Left lung (tissue), 10 donors: ENCODE data around the gene BBX. TPM values are rescaled to one million over a fixed set of nuclear protein-coding genes. Genes with fewer than 3 reads are reported as not detected.

ENCODE experiments used
- ATAC-seq: fragments of 200-7000 bp; cut with Tn5 transposase; one replicate; pipeline ENCODE4 v1.9.1; 2020; ENCODE audit warnings: moderate library complexity
- DNase-seq, 4 donors: peaks; one replicate each; pipeline ENCODE4 v3.0.0-alpha.2; 2013 to 2020
- H3K27ac ChIP-seq, 2 donors: fragments of 200-600 bp; sonication (generic) in 1 of 2; one replicate each; pipeline versions ENCODE4 v1.5.0 to v1.8.0; 2020 to 2021
- H3K27me3 ChIP-seq, 2 donors: fragments of 200-600 bp; sonication (generic) in 1 of 2; one replicate each; pipeline versions ENCODE4 v1.5.0 to v1.8.0; 2020 to 2021
- H3K36me3 ChIP-seq, 2 donors: fragments of 200-600 bp; sonication (generic) in 1 of 2; one replicate each; pipeline versions ENCODE4 v1.5.0 to v1.8.0; 2020 to 2021
- H3K4me1 ChIP-seq, 2 donors: fragments of 200-600 bp; one replicate each; pipeline ENCODE4 v1.8.0; 2021
- H3K4me3 ChIP-seq, 2 donors: fragments of 200-600 bp; sonication (generic) in 1 of 2; one replicate each; pipeline versions ENCODE4 v1.5.0 to v1.8.0; 2020 to 2021; ENCODE audit warnings: mild to moderate bottlenecking in 1 of 2
- H3K9me3 ChIP-seq, 2 donors: fragments of 200-600 bp; sonication (generic) in 1 of 2; one replicate each; pipeline versions ENCODE4 v1.5.0 to v1.8.0; 2020 to 2021
- CTCF ChIP-seq, 2 donors: fragments of 200-600 bp; sonication (generic) in 1 of 2; IDR thresholded peaks; one replicate each; pipeline versions ENCODE4 v1.5.0 to v1.8.0; 2021; ENCODE audit warnings: antibody characterized with exemption in 2 of 2
- intact Hi-C, 2 donors: fragments of 100-400 bp; cut with DNase I; formaldehyde crosslinking; loops; one replicate each; pipeline versions ENCODE4 v1.11.2 to v1.14.2; 2022
- polyA plus RNA-seq, 6 donors: library from polyadenylated mRNA; unstranded; fragments of 120-200 nt; gene quantifications; one replicate each; pipeline ENCODE4 v1.2.1, GENCODE V29; 2013; ENCODE audit not compliant: insufficient read length in 6 of 6
- total RNA-seq, 2 donors: library from RNA; stranded (reverse); fragmentation: NEBNext Ultra II Directional; extraction: Animal tissue kit (Norgen Biotek cat#: 25700); gene quantifications; one replicate each; pipeline ENCODE4 v1.2.1, GENCODE V29; 2021
- donor health status: DM: no; HTN: yes; CAD: no.
- donor health status: DM: no; HTN: no; CAD: no.

The BBX gene
- total and polyA plus RNA-seq, 8 donors, result 43.0 to 67.1 (median 53.3) TPM

GRCh38 chr3:107493134-107493533 is 29.6 kb upstream of the BBX start:
- no peak for TF ChIP-seq CTCF (IDR thresholded peaks at IDR 0.05)
- no peak for ATAC-seq
- Histone ChIP-seq H3K4me1 (no peaks in the 10 kb centered on the region), H3K4me3 (no peak overlapping the region), H3K27ac (no peak overlapping the region), H3K27me3 (no peaks in the 10 kb centered on the region), H3K36me3 (no peaks in the 10 kb centered on the region), H3K9me3 (no peaks in the 10 kb centered on the region)
- no peak for DNase-seq
- intact Hi-C loops, result no loop called here

DNA sequence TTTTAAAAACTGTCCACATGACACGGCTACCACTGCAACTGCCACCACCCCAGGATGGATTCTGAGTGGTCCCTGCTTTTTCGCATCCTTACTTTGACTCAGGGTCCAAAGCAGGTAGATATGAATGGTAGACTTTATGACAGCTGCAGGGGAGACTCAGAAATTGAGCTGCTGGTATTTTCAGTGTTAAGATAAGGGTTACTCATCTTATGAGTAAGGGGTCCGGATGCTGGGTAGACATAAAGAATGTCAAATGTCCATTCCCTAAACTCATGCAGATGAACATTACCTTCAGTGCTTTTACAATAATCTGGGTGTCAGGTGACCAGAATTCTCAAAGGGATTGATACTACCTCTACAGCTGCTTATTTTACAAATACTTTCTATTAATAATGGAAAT is 25.9 kb upstream of the BBX start:
- Histone ChIP-seq H3K9me3 (no peaks in the 10 kb centered on the region), H3K27ac (no peak overlapping the region), H3K36me3 (no peaks in the 10 kb centered on the region), H3K4me1 (no peaks in the 10 kb centered on the region), H3K27me3 (no peaks in the 10 kb centered on the region), H3K4me3 (no peak overlapping the region)
- DNase-seq, result no peak
- ATAC-seq, result no peak
- intact Hi-C loops, result no loop called here
- TF ChIP-seq CTCF (IDR thresholded peaks at IDR 0.05), result no peak

GRCh38 chr3:107498646-107499045 is 24.1 kb upstream of the BBX start:
- no peaks in the 10 kb centered on the region for H3K27me3 ChIP-seq
- no peaks in the 10 kb centered on the region for H3K4me1 ChIP-seq
- TF ChIP-seq CTCF (IDR thresholded peaks at IDR 0.05), result no peak
- intact Hi-C loops, result no loop called here
- H3K27ac ChIP-seq, result no peak overlapping the region
- DNase-seq (no peak), ATAC-seq (no peak)
- H3K36me3 ChIP-seq, result no peaks in the 10 kb centered on the region
- H3K4me3 ChIP-seq, result no peak overlapping the region
- no peaks in the 10 kb centered on the region for H3K9me3 ChIP-seq

DNA sequence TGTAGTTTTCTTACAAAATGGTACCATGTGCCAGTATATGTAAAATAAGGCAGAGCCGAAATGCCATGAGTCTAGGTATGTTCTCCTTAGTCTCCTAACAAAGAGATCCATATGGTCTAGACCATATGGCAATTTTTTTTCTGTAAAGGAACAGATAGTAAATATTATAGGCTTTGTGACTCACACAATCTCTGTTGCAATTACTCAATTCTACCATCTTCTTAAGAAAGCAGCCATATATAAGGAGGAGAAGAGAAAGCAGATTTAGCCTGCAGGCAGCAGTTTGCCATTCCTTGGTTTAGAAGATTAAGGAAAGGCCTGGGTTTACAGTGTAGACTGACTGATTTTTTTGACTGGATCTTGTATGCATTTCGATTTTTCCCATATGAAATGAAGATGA is 16.3 kb upstream of the BBX start:
- DNase-seq, result no peak
- Histone ChIP-seq H3K27me3 (no peaks in the 10 kb centered on the region), H3K27ac (no peak overlapping the region), H3K4me3 (no peak overlapping the region), H3K4me1 (no peaks in the 10 kb centered on the region), H3K36me3 (no peaks in the 10 kb centered on the region), H3K9me3 (no peaks in the 10 kb centered on the region)
- ATAC-seq, result no peak
- no peak for TF ChIP-seq CTCF (IDR thresholded peaks at IDR 0.05)
- intact Hi-C loops, result no loop called here

DNA sequence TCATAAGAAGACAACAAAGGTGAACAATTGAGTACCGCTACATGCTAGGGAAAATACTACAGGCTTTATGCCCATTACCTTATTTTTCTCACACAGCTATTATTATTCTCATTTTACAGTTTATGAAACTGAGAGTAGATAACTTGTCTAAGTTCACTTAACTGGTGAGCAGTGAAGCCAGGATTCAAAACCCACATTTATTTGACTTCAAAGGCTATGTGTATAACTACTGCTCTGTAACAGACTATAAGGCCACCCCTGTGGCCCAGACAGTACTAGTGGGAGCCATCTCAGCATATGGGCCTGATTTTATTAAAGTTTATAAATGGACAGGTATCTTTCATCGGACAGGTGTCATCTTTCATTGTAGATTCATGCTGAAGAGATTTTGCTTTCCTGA is 14.4 kb upstream of the BBX start:
- H3K4me3 ChIP-seq, result no peak overlapping the region
- intact Hi-C loops, result no loop called here
- no peaks in the 10 kb centered on the region for H3K36me3 ChIP-seq
- no peak overlapping the region for H3K27ac ChIP-seq
- no peaks in the 10 kb centered on the region for H3K27me3 ChIP-seq
- no peak for DNase-seq
- no peaks in the 10 kb centered on the region for H3K4me1 ChIP-seq
- H3K9me3 ChIP-seq, result no peaks in the 10 kb centered on the region
- ATAC-seq, result no peak
- TF ChIP-seq CTCF (IDR thresholded peaks at IDR 0.05), result no peak
